OCI-LY7 (cell line): ENCODE results near the gene CS.
"Not testable (repeated sequence)": the region's sequence is repeated elsewhere in the genome, so short reads cannot be mapped to it uniquely, and the experiment has no call there.

Experiments
- CTCF ChIP-seq: fragments of 200-600 bp; sonication (generic); conservative IDR thresholded peaks from 2 replicates; pipeline ENCODE4 v1.5.1; 2014; ENCODE audit warnings: mild to moderate bottlenecking, antibody characterized with exemption, low read length, moderate library complexity, mixed read lengths
- EZH2phosphoT487 ChIP-seq: fragments of 200-600 bp; sonication (generic); IDR thresholded peaks from 2 replicates; pipeline ENCODE4 v1.6.1; 2018; ENCODE audit warnings: low read depth, borderline replicate concordance, mild to moderate bottlenecking, mixed run types, antibody characterized with exemption, low read length, moderate library complexity, mixed read lengths

GRCh38 chr12:56347255-56347654, 47.1 kb upstream of the CS start:
- not testable (repeated sequence) for TF ChIP-seq CTCF, EZH2phosphoT487
